Measurements from ENCODE around the gene HIC1.

HIC1 gene

DNA sequence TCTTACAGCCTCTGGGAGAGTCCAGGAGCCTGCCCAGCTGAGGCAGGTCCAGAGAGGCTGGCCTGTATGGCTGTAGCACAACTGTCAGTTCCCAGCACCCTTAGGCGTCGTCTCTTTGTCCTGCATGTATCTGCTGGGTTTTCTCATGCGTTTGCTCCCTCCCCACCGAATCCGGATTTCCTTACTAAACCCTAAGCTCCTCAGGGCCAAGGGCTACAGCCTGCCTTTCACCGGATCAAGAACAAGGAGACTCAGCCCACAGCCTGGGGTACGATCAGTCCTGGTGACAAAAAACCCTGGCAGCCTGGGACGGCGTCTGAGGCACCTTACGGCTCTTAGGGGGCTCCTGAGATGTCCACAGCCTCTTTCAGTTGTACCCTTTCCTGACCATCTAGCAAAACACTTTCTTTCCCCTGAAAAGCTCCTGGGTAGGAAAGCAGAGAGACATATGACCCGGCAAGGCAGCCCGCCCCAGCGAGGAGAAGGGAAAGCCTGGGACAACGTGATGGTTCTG lies 12.2 kb downstream of the HIC1 start:
- TF ChIP-seq, protein P1, sequence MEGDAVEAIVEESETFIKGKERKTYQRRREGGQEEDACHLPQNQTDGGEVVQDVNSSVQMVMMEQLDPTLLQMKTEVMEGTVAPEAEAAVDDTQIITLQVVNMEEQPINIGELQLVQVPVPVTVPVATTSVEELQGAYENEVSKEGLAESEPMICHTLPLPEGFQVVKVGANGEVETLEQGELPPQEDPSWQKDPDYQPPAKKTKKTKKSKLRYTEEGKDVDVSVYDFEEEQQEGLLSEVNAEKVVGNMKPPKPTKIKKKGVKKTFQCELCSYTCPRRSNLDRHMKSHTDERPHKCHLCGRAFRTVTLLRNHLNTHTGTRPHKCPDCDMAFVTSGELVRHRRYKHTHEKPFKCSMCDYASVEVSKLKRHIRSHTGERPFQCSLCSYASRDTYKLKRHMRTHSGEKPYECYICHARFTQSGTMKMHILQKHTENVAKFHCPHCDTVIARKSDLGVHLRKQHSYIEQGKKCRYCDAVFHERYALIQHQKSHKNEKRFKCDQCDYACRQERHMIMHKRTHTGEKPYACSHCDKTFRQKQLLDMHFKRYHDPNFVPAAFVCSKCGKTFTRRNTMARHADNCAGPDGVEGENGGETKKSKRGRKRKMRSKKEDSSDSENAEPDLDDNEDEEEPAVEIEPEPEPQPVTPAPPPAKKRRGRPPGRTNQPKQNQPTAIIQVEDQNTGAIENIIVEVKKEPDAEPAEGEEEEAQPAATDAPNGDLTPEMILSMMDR (IDR thresholded peaks at IDR 0.05; ENCODE audit: borderline replicate concordance, insufficient read depth, low read depth, low read length): no peak
- H3K4me3 ChIP-seq (ENCODE audit: low read depth, low read length): no peak overlapping the region

DNA sequence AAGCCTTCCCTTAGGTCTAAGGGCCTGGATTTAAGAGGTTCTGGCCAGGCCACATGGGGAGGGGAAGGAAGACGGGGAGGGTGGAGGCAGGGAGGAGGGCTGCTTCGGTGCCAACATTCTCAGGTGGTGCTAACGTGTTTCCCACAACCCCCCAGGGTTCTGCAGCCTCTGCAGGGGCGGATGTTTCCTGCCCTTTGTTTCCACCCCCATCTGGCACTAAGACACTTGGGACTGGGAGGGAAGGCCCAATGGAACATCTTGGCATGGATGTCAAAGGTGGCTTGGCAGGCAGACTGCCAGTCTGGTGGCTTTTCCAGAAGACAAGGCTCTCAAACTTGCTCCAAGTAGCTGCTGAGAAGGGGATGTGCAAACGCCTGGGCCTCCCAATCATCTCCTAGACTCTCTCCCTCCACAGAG lies 12.7 kb downstream of the HIC1 start:
- TF ChIP-seq, protein P1 (IDR thresholded peaks at IDR 0.05; ENCODE audit: borderline replicate concordance, insufficient read depth, low read depth, low read length): no peak
- no peak overlapping the region for H3K4me3 ChIP-seq (ENCODE audit: low read depth, low read length)

DNA sequence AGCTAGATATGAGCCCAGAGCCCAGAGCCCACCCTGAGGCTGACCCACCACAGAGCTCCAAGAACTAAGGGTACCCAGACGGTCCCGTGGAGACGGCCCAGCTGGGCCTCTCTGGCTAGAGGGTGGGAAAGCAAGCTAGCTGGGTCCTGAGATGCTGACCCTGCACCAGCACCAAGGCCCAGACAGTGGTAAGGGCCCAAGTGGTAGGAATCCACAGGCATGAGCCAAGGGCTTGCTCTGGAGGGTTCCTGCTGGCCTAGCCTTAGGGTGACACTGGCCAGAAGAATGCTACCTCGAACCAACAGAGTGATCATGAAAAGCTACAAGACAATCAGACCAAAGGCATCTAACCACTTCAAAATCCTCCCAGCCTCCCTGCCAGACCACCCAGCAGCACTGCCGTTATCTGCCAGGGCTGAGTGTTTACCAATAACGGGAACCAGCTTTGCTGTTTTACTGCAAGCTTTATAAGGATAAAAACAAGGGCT lies 13.2 kb downstream of the HIC1 start:
- TF ChIP-seq, protein P1 (IDR thresholded peaks at IDR 0.05; ENCODE audit: borderline replicate concordance, insufficient read depth, low read depth, low read length): no peak
- H3K4me3 ChIP-seq (ENCODE audit: low read depth, low read length): no peak overlapping the region

DNA sequence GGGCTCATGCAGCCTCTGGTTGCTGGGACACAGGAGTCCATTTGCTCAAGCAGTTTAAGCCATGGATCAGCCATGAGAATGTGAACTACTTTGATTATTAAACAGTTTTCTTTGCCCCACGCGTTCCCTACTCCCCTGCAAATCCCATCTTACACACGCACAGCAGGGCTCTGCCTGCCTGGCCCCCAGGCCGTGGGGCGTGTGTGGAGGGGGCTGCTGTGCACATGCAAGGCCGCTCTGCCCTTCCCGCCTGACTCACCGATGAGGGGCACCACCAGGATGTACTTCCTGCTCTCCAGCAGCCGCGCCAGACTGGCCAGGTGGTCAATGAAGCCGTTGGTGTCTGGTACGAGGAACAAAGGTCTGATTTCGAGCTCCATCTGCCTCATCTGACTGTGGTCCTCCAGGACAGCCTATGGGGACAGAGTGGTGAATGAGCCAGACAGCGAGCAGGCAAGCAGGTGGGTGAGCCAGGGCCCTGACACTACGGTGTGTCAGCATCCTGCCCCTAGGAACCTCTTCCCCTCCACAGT lies 13.7 kb downstream of the HIC1 start:
- TF ChIP-seq, protein P1 (IDR thresholded peaks at IDR 0.05; ENCODE audit: borderline replicate concordance, insufficient read depth, low read depth, low read length): no peak
- no peak overlapping the region for H3K4me3 ChIP-seq (ENCODE audit: low read depth, low read length)

DNA sequence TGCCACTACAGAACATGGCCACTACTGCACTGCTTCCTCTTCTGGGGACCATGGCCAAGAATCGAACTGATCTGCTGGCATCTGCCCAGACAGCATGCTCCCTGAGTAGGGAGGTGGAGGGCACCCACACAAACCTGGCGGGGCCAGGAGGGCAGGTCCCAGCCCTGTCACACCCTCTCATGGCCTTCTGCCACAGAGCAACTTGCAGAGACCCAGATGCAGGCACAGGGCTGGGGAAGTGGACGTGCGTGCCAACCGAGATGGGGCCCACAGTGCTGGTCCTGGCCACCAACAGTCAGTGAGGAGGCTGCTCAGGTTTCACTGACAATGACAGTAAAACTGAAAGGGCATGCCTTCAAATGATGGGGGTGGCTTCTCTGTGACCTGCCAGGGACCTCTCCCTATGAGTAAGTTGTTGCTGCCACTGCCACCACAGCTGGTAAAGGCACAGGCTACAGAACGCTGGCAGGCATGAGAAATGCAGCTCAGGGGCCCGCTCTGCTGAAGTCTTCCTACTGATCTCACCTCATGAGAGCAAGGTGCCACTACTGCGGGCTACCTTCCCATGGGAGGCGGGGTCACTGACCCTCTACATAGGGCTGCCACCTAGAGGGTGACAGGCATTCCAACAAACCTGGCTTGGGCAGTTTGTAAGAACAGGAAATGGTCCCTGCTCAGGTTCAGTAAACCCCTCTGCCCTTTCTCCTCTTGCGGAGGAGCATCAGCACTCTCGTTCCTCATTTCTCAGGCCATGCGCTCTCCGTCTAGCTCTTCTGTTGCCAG lies 15.5 kb downstream of the HIC1 start:
- TF ChIP-seq, protein P1 (IDR thresholded peaks at IDR 0.05; ENCODE audit: borderline replicate concordance, insufficient read depth, low read depth, low read length): peak; percentile 12; the same call in 1 of the 2 replicates
- H3K4me3 ChIP-seq (ENCODE audit: low read depth, low read length): no peak overlapping the region

DNA sequence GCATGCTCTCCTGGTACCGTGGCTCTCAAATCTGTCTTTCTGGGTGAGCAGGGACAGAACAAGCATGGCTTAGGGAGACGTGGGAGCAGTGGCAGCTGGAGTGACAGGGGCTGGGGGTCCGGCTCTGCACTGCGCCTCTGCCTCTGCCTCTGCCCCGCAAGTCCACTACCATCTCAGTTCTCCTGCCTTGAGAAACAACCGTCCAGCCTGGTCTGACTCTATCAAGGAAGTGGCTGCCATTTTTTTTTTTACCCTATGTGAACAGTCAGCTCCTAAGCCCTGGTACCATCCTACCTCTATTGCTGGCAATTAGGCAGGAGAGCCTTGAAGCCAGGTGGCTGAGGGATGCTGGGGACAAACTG lies 16.1 kb downstream of the HIC1 start:
- TF ChIP-seq, protein P1 (IDR thresholded peaks at IDR 0.05; ENCODE audit: borderline replicate concordance, insufficient read depth, low read depth, low read length): no peak
- no peak overlapping the region for H3K4me3 ChIP-seq (ENCODE audit: low read depth, low read length)
